Fibroblast of villous mesenchyme (primary cell): ENCODE data around the gene ARHGAP20. TPM values are rescaled to one million over a fixed set of nuclear protein-coding genes. Genes with fewer than 3 reads are reported as not detected.

ENCODE experiments used
- DNase-seq: peaks from one replicate; pipeline ENCODE4 v3.0.0-alpha.2; 2010; ENCODE audit warnings: low read depth
- H3K4me3 ChIP-seq: 2 replicates; pipeline ENCODE4 v1.5.1; 2011; ENCODE audit warnings: low read depth, mild to moderate bottlenecking, low read length
- total RNA-seq: library from RNA; depleted of rRNA; stranded (reverse); fragments of >200 nt; gene quantifications from 2 replicates; pipeline ENCODE4 v1.2.3, GENCODE V29; 2012
- TF ChIP-seq, protein P1 (sequence below): IDR thresholded peaks from 2 replicates; pipeline ENCODE4 v1.5.1; 2012; ENCODE audit warnings: low read depth, mild to moderate bottlenecking, low read length; ENCODE audit not compliant: insufficient read depth

ARHGAP20 gene, protein sequence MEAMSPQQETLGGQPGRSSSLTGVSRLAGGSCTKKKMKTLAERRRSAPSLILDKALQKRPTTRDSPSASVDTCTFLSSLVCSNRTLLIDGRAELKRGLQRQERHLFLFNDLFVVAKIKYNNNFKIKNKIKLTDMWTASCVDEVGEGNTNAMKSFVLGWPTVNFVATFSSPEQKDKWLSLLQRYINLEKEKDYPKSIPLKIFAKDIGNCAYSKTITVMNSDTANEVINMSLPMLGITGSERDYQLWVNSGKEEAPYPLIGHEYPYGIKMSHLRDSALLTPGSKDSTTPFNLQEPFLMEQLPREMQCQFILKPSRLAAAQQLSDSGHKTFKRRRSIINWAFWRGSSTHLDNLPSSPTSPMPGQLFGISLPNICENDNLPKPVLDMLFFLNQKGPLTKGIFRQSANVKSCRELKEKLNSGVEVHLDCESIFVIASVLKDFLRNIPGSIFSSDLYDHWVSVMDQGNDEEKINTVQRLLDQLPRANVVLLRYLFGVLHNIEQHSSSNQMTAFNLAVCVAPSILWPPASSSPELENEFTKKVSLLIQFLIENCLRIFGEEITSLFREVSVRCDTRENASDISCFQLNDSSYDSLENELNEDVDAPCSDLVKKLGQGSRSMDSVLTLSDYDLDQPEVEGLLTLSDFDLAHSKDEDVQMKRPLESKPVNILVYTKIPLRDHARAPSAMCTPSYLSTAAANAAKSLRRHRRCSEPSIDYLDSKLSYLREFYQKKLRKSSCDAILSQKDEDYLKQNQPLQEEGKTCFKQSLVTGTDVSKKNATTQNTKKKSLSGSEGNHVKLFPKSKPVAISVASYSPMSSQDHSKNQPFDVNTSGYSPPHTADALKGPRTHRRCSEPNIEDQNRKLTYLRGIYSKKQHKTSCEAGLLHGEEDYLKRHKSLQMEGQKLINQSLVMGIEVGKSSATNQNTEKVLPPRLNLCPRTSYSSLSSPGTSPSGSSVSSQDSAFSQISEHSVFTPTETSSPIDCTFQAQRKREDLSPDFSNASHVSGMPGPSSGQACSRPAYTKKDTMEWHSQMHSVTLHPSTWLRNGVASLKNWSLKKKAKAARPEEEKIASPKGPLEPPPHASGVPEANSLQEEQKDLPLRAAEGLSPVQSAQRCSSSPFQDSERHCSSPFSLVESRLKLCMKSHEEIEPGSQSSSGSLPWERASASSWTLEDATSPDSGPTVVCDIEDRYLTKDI
- total RNA-seq: 4.2 and 7.3 TPM in 2 replicates

DNA sequence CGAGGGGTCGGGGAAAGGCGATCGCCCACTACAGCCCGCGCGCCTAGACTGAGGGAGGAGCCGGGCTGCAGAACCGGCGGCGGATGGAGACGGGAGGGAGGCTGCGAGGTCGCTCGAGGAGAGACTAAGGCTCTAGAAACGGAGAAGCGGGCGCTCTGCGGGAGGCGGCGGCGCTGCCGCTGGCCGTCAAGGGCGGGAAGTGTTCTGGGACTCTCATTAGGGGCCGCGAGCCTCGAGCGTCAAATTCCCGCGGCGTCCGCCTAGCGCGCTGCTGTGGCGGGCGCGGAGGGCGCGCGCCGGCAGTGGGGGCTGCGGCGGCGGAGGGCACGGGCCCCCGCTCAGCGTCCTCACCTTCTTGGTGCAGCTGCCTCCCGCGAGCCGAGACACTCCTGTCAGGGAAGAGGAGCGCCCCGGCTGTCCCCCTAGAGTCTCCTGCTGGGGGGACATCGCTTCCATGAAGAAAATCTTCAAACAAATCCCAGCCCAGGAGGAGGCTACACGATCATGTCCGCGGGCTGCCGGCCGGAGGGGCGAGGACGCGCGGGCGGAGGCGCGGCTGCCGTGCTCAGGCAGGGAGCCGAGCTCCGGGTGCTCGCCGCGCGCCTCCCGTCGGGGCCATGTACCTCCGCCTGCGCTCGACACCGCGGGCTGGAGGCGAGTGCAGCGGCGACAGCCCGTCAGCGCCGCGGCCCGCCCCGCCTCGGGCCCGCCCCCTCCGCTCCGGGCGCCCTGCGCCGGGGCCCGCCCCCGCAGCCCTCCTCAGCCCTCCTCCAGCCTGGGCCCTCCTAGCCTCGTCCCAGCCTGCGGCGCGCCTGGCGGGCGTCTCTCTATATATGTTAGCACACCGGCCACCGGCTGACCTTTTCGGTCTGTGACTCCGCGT is at the start of gene ARHGAP20:
ARHGAP20 (minus strand) TSS at position 662 of the 883 bp plus-strand sequence; CDS start at position 456, 206 bp downstream.
- TF ChIP-seq, protein P1, sequence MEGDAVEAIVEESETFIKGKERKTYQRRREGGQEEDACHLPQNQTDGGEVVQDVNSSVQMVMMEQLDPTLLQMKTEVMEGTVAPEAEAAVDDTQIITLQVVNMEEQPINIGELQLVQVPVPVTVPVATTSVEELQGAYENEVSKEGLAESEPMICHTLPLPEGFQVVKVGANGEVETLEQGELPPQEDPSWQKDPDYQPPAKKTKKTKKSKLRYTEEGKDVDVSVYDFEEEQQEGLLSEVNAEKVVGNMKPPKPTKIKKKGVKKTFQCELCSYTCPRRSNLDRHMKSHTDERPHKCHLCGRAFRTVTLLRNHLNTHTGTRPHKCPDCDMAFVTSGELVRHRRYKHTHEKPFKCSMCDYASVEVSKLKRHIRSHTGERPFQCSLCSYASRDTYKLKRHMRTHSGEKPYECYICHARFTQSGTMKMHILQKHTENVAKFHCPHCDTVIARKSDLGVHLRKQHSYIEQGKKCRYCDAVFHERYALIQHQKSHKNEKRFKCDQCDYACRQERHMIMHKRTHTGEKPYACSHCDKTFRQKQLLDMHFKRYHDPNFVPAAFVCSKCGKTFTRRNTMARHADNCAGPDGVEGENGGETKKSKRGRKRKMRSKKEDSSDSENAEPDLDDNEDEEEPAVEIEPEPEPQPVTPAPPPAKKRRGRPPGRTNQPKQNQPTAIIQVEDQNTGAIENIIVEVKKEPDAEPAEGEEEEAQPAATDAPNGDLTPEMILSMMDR: peak; percentile 1
- DNase-seq: peak; percentile 68
- H3K4me3 ChIP-seq: peak within 1 kb of the TSS; percentile 76

DNA sequence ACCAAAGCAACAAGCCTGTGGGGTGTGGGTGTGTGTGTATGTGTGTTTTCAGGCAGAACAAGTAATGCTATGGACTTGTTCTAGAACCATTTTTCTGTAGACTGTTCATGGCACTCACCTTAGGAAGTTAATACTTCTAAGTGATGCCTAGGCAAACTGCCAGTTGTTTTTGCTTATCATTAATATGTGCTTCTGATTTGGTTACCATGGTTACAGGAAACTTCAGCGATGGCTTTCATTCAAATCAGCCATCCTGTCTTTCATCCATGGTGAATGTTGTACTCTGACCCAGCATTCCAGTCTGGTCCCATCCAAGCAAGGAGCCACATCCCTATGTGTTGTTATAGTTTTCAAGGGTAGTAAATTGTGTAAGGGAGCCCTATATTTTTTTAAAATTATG is 49.8 kb upstream of the ARHGAP20 start:
- no peak for DNase-seq
- H3K4me3 ChIP-seq: no peak overlapping the region
- TF ChIP-seq, protein P1: no peak

DNA sequence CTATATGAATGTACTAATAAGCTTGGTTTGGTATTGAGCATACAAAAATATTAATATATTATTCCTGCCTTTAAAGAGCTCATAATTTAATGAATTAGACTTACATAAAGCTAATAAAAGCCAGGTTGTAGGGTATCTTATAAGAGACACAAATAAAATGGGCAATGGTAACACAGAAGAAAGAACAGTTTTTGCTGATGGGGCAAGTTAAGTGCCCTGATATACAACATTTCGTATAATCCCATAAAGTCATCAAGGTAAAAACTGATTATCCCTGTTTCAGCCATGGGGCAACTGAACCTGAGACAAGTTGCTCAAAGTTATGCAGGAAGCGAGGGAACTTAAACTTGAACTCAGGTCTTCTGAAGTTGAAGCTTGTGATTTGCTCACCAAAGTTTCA is 48.9 kb upstream of the ARHGAP20 start:
- no peak overlapping the region for H3K4me3 ChIP-seq
- no peak for DNase-seq
- TF ChIP-seq, protein P1: no peak

DNA sequence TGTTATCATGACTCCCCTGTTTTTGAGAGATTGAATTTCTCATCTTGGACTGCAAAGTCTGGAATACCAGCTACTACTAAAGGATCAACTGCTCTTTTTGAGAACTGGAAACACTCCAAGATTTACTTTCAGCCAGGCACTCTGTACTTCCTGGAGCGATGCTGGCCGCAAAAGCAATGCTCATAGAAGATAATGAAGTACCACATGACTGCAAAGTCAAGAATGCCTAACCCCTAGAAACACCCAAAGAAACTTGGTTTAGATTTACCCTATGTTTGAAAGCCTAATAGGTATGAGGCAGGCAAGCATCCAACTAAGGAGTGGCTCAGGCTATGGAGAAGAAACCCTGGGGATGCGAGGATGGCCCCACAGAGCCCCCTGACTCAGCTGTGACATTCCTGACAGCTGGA is 47.7 kb upstream of the ARHGAP20 start:
- TF ChIP-seq, protein P1: no peak
- no peak overlapping the region for H3K4me3 ChIP-seq
- peak; percentile 78 for DNase-seq

DNA sequence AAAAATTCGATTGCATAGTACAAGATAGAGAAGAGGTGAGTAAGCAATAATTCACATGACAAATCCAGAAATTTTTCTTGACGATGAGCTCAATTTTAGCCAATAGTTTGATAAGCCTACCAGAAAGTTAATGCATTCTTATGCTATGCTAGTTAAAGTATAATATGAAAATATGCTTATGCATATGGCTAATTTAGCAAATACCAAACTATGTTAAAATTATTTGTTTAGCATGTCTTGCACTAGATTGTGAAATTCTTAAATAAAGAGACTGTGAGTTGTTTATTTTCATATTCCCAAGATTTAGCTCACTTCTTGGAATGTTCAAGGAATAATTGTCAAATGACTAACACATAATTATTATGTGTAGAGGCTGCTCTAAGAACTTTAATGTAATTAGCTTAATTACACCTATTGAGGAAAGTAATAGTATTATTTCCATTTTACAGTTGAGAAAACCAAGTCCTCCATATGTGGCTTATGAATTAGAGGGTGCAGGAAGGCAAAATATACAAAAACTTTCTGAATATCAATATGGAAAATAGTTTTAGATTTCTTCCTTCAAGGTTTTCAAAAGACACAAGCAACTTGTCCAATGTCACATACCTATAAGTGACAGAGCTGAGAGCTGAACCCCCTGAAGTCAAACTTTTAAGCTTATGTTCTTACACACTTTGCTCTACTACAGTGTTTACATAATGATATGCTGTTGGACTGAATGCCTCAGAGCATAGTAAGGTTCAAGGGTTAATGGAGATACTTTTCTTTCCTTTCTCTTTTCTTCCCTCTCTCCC is 45.9 kb upstream of the ARHGAP20 start:
- H3K4me3 ChIP-seq: no peak overlapping the region
- TF ChIP-seq, protein P1: no peak
- DNase-seq: peak; percentile 38
